GM23248 (cell line): ENCODE data around the gene SCAF1. TPM values are rescaled to one million over a fixed set of nuclear protein-coding genes. Genes with fewer than 3 reads are reported as not detected.

Source experiments
- DNase-seq: peaks from one replicate; pipeline ENCODE4 v3.0.0-alpha.2; 2015
- H2AFZ ChIP-seq: fragments of 200-600 bp; sonication (generic); 2 replicates; pipeline ENCODE4 v1.6.1; 2016; ENCODE audit warnings: antibody characterized with exemption
- H3F3A ChIP-seq: fragments of 200-600 bp; sonication (generic); 2 replicates; pipeline ENCODE4 v1.6.1; 2016; ENCODE audit warnings: mild to moderate bottlenecking, antibody characterized with exemption, mixed run types; ENCODE audit not compliant: insufficient read depth
- H3K27ac ChIP-seq: fragments of 200-600 bp; sonication (generic); 2 replicates; pipeline ENCODE4 v1.5.1; 2016; ENCODE audit warnings: mild to moderate bottlenecking
- H3K27me3 ChIP-seq: fragments of 200-600 bp; sonication (generic); replicated peaks from 2 replicates; pipeline ENCODE4 v1.6.1; 2016; ENCODE audit warnings: mild to moderate bottlenecking; ENCODE audit not compliant: insufficient read depth
- H3K36me3 ChIP-seq: fragments of 200-600 bp; sonication (generic); 2 replicates; pipeline ENCODE4 v1.6.1; 2016; ENCODE audit warnings: low read depth, mild to moderate bottlenecking
- H3K4me1 ChIP-seq: fragments of 200-600 bp; sonication (generic); 2 replicates; pipeline ENCODE4 v1.6.1; 2016; ENCODE audit warnings: mild to moderate bottlenecking; ENCODE audit not compliant: insufficient read depth
- H3K4me2 ChIP-seq: fragments of 200-600 bp; sonication (generic); one replicate; pipeline ENCODE4 v1.6.1; 2016; ENCODE audit warnings: mild to moderate bottlenecking; ENCODE audit not compliant: unreplicated experiment
- H3K4me3 ChIP-seq: fragments of 200-600 bp; sonication (generic); 2 replicates; pipeline ENCODE4 v1.5.1; 2016; ENCODE audit warnings: mild to moderate bottlenecking
- H3K79me2 ChIP-seq: fragments of 200-600 bp; sonication (generic); 2 replicates; pipeline ENCODE4 v1.6.1; 2016; ENCODE audit warnings: mild to moderate bottlenecking; ENCODE audit not compliant: insufficient read depth
- H3K9ac ChIP-seq: fragments of 200-600 bp; sonication (generic); 2 replicates; pipeline ENCODE4 v1.6.1; 2016; ENCODE audit warnings: mild to moderate bottlenecking
- H3K9me2 ChIP-seq: fragments of 200-600 bp; sonication (generic); 2 replicates; pipeline ENCODE4 v1.6.1; 2016; ENCODE audit warnings: mixed run types, mild to moderate bottlenecking, moderate library complexity; ENCODE audit not compliant: insufficient read depth
- H3K9me3 ChIP-seq: fragments of 200-600 bp; sonication (generic); one replicate; pipeline ENCODE4 v1.6.1; 2017; ENCODE audit warnings: low read depth
- H4K20me1 ChIP-seq: fragments of 200-600 bp; sonication (generic); 2 replicates; pipeline ENCODE4 v1.6.0; 2016; ENCODE audit not compliant: insufficient read depth
- EZH2 ChIP-seq: fragments of 200-600 bp; sonication (generic); IDR thresholded peaks from 2 replicates; pipeline ENCODE4 v1.6.1; 2018; ENCODE audit warnings: antibody characterized with exemption, mild to moderate bottlenecking; ENCODE audit not compliant: insufficient read depth, poor library complexity, severe bottlenecking
- EZH2phosphoT487 ChIP-seq: fragments of 200-600 bp; sonication (generic); IDR thresholded peaks from 2 replicates; pipeline ENCODE4 v1.6.1; 2018; ENCODE audit warnings: antibody characterized with exemption, moderate library complexity, mild to moderate bottlenecking, low read depth; ENCODE audit not compliant: insufficient read depth
- WGBS, 2 experiments: methylation state at CpG; one replicate each; pipeline ENCODE4 v1.1.6; 2015 to 2017; ENCODE audit warnings: low lambda C conversion rate in 2 of 2, low coverage in 1 of 2; ENCODE audit errors: missing lambda C conversion rate in 2 of 2; 5-methylcytosine and 5-hydroxymethylcytosine counted together
- in situ Hi-C: fragments of 300-500 bp; cut with MboI; formaldehyde crosslinking; loops from 2 replicates; pipeline ENCODE4 v1.15.0; 2020
- microRNA-seq: library from miRNA; unstranded; fragments of <30 nt; microRNA quantifications from one replicate; pipeline ENCODE4, GENCODE V29; 2016; ENCODE audit warnings: borderline number of aligned reads
- polyA plus RNA-seq: library from polyadenylated mRNA; unstranded; fragments of >200 nt; fragmentation: Nextera tagmentation; extraction: Ambion mirVana; gene quantifications from 2 replicates; pipeline ENCODE4 v1.2.1, GENCODE V29; 2016
- small RNA-seq: library from RNA; depleted of rRNA; stranded (forward); fragments of <200 nt; gene quantifications from one replicate; pipeline ENCODE3, GENCODE V24; 2014; ENCODE audit warnings: low read depth, low replicate concordance
- total RNA-seq: library from RNA; depleted of rRNA; stranded (reverse); fragments of >200 nt; shearing (Covaris generic); gene quantifications from 2 replicates; pipeline ENCODE4 v1.2.3, GENCODE V29; 2014; rRNA removed

Gene SCAF1
- total and polyA plus RNA-seq, 2 experiments from 2014 or later, result 8.5 to 18.6 TPM

- Histone ChIP-seq H3K9me3 (no peaks in the 10 kb centered on the region), H2AFZ (no peak overlapping the region), H3K4me3 (no peak overlapping the region), H3K27me3 (no peaks in the 10 kb centered on the region), H3K79me2 (no peaks in the 10 kb centered on the region), H3K9me2 (no peaks in the 10 kb centered on the region), H3K27ac (no peak overlapping the region), H3K9ac (no peak overlapping the region), H3F3A (no peaks in the 10 kb centered on the region), H3K4me2 (no peak overlapping the region), H3K4me1 (no peaks in the 10 kb centered on the region), H3K36me3 (no peaks in the 10 kb centered on the region), H4K20me1 (no peaks in the 10 kb centered on the region)
- TF ChIP-seq EZH2phosphoT487 (no peak), EZH2 (no peak)
- in situ Hi-C loops, result no loop called here
- no peak for DNase-seq
- 91 to 97% methylated on average over 5 of the region's 5 CpGs for WGBS, 2 experiments
Measured at GRCh38 chr19:49699364-49699763, 57.4 kb downstream of the SCAF1 start.

GRCh38 chr19:49700563-49700962 lies 58.6 kb downstream of the SCAF1 start:
- H3K4me2 ChIP-seq, result no peak overlapping the region
- no peak overlapping the region for H3K9ac ChIP-seq
- H3K79me2 ChIP-seq, result no peaks in the 10 kb centered on the region
- H3K27me3 ChIP-seq, result no peaks in the 10 kb centered on the region
- H2AFZ ChIP-seq, result no peak overlapping the region
- no peaks in the 10 kb centered on the region for H3K9me3 ChIP-seq
- no peaks in the 10 kb centered on the region for H3K9me2 ChIP-seq
- in situ Hi-C loops, result no loop called here
- H3K4me1 ChIP-seq, result no peaks in the 10 kb centered on the region
- H3K27ac ChIP-seq, result no peak overlapping the region
- H3F3A ChIP-seq, result no peaks in the 10 kb centered on the region
- TF ChIP-seq EZH2 (no peak), EZH2phosphoT487 (no peak)
- H3K4me3 ChIP-seq, result no peak overlapping the region
- no peaks in the 10 kb centered on the region for H3K36me3 ChIP-seq
- no peaks in the 10 kb centered on the region for H4K20me1 ChIP-seq
- 61 to 66% methylated on average over 11 of the region's 11 CpGs for WGBS, 2 experiments
- DNase-seq, result no peak

GRCh38 chr19:49701271-49701786 lies 59.3 kb downstream of the SCAF1 start:
- Histone ChIP-seq H3K9me2 (no peaks in the 10 kb centered on the region), H3K27ac (no peak overlapping the region), H3K36me3 (no peaks in the 10 kb centered on the region), H3K27me3 (no peaks in the 10 kb centered on the region), H3K4me1 (no peaks in the 10 kb centered on the region), H3K9ac (no peak overlapping the region), H3K4me3 (no peak overlapping the region), H3K79me2 (no peaks in the 10 kb centered on the region), H3K9me3 (no peaks in the 10 kb centered on the region), H3K4me2 (no peak overlapping the region), H3F3A (no peaks in the 10 kb centered on the region), H4K20me1 (no peaks in the 10 kb centered on the region), H2AFZ (no peak overlapping the region)
- in situ Hi-C loops, result no loop called here
- WGBS, 2 experiments, result 73 to 80% methylated on average over 6 to 40 of the region's 40 CpGs
- DNase-seq, result no peak
- TF ChIP-seq EZH2 (no peak), EZH2phosphoT487 (no peak)

DNA sequence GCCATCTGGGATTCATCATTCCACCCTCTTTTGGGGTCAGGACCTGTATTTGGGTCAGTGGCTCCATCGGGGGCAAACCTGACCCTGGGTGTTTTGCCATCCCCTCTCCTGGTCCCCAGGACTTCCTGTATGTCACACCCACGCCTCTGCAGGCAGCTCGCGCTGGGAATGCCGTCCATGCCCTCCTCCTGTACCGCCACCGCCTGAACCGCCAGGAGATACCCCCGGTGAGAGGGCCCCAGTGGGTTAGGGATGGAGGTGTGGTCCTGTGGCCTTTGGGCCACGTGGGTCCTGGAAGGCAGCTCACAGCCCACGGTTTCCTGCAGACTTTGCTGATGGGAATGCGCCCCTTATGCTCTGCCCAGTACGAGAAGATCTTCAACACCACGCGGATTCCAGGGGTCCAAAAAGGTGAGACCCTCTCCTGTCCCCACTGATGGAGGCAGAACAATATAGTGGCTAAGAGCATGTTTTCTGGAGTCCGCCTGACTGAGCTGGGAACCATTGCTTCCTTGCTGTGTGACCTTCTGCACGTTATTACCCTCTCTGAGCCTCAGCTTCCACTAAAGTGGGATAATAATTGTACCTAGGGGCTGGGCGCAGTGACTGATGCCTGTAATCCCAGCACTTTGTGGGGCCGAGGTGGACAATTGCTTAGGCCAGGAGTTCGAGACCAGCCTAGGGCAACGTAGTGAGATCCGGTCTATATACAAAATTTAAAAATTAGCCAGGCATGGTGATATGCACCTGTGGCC lies 63.1 kb downstream of the SCAF1 start:
- in situ Hi-C loops, result no loop called here
- H3K27me3 ChIP-seq, result no peaks in the 10 kb centered on the region
- H3K9me3 ChIP-seq, result no peaks in the 10 kb centered on the region
- 89 to 90% methylated on average over 20 to 22 of the region's 22 CpGs for WGBS, 2 experiments
- no peak overlapping the region for H3K4me2 ChIP-seq
- TF ChIP-seq EZH2 (no peak), EZH2phosphoT487 (no peak)
- no peak overlapping the region for H3K4me3 ChIP-seq
- no peaks in the 10 kb centered on the region for H3K36me3 ChIP-seq
- H3K27ac ChIP-seq, result no peak overlapping the region
- H3K9ac ChIP-seq, result no peak overlapping the region
- H4K20me1 ChIP-seq, result no peaks in the 10 kb centered on the region
- DNase-seq, result no peak
- H3K79me2 ChIP-seq, result no peaks in the 10 kb centered on the region
- no peaks in the 10 kb centered on the region for H3K4me1 ChIP-seq
- no peaks in the 10 kb centered on the region for H3K9me2 ChIP-seq
- H3F3A ChIP-seq, result no peaks in the 10 kb centered on the region
- H2AFZ ChIP-seq, result no peak overlapping the region

- 79 to 84% methylated on average over 16 of the region's 16 CpGs for WGBS, 2 experiments
Measured at GRCh38 chr19:49705919-49706318, 63.9 kb downstream of the SCAF1 start.

More at GRCh38 chr19:49705919-49706318, 63.9 kb downstream of the SCAF1 start:
- no peak overlapping the region for H3K27ac ChIP-seq
- TF ChIP-seq EZH2 (no peak), EZH2phosphoT487 (no peak)
- no peaks in the 10 kb centered on the region for H3K36me3 ChIP-seq
- no peaks in the 10 kb centered on the region for H3K27me3 ChIP-seq
- DNase-seq, result no peak
- H3K4me1 ChIP-seq, result no peaks in the 10 kb centered on the region
- no peak overlapping the region for H2AFZ ChIP-seq
- no peaks in the 10 kb centered on the region for H4K20me1 ChIP-seq
- no peak overlapping the region for H3K4me3 ChIP-seq
- H3K9me2 ChIP-seq, result no peaks in the 10 kb centered on the region
- H3K4me2 ChIP-seq, result no peak overlapping the region
- H3F3A ChIP-seq, result no peaks in the 10 kb centered on the region
- H3K9me3 ChIP-seq, result no peaks in the 10 kb centered on the region
- no peak overlapping the region for H3K9ac ChIP-seq
- in situ Hi-C loops, result no loop called here
- no peaks in the 10 kb centered on the region for H3K79me2 ChIP-seq

Small RNA genes within 50 kb of the gene (microRNA-seq; reads per million reads assigned to microRNA genes)
- not detected for gene MIR5088

Small RNA genes within 50 kb of the gene (small RNA-seq; reads per million reads assigned to genes)
- gene MIR5088, result not detected

Other genes with a start within 250 kb of the SCAF1 start
- gene PTH2, start 218.8 kb upstream of the SCAF1 start, total RNA-seq, result not detected in 2 replicates
- not detected in 2 replicates for gene PTH2, start 218.8 kb upstream of the SCAF1 start, polyA plus RNA-seq
- gene GFY, start 216.8 kb upstream of the SCAF1 start, total RNA-seq, result not detected in 2 replicates
- gene GFY, start 216.8 kb upstream of the SCAF1 start, polyA plus RNA-seq, result not detected in 2 replicates
- not detected in 2 replicates for gene SLC17A7, start 200.7 kb upstream of the SCAF1 start, total RNA-seq
- not detected in 2 replicates for gene SLC17A7, start 200.7 kb upstream of the SCAF1 start, polyA plus RNA-seq
- gene PIH1D1, start 190.4 kb upstream of the SCAF1 start, total RNA-seq, result 68.0 and 90.2 TPM in 2 replicates
- 73.5 and 79.9 TPM in 2 replicates for gene PIH1D1, start 190.4 kb upstream of the SCAF1 start, polyA plus RNA-seq
- gene ALDH16A1, start 189.0 kb upstream of the SCAF1 start, total RNA-seq, result 30.4 and 43.8 TPM in 2 replicates
- gene ALDH16A1, start 189.0 kb upstream of the SCAF1 start, polyA plus RNA-seq, result 9.0 and 9.4 TPM in 2 replicates
- gene FLT3LG, start 168.0 kb upstream of the SCAF1 start, total RNA-seq, result 1.3 and 1.6 TPM in 2 replicates
- 4.6 and 5.7 TPM in 2 replicates for gene FLT3LG, start 168.0 kb upstream of the SCAF1 start, polyA plus RNA-seq
- 1,590 and 2,272 TPM in 2 replicates for gene RPL13A, start 154.6 kb upstream of the SCAF1 start, total RNA-seq
- gene RPL13A, start 154.6 kb upstream of the SCAF1 start, polyA plus RNA-seq, result 893 and 894 TPM in 2 replicates
- 1,666 and 2,372 TPM in 2 replicates for gene RPS11, start 145.8 kb upstream of the SCAF1 start, total RNA-seq
- gene RPS11, start 145.8 kb upstream of the SCAF1 start, polyA plus RNA-seq, result 813 and 832 TPM in 2 replicates
- 65.4 and 75.3 TPM in 2 replicates for gene FCGRT, start 129.5 kb upstream of the SCAF1 start, total RNA-seq
- 89.9 and 98.4 TPM in 2 replicates for gene FCGRT, start 129.5 kb upstream of the SCAF1 start, polyA plus RNA-seq
- gene RCN3, start 114.2 kb upstream of the SCAF1 start, total RNA-seq, result 570 and 656 TPM in 2 replicates
- gene RCN3, start 114.2 kb upstream of the SCAF1 start, polyA plus RNA-seq, result 779 and 813 TPM in 2 replicates
- gene NOSIP, start 61.7 kb upstream of the SCAF1 start, total RNA-seq, result 46.0 and 53.2 TPM in 2 replicates
- gene NOSIP, start 61.7 kb upstream of the SCAF1 start, polyA plus RNA-seq, result 78.7 and 84.3 TPM in 2 replicates
- gene PRRG2, start 60.9 kb upstream of the SCAF1 start, total RNA-seq, result not detected in 2 replicates
- 0.13 and 0.18 TPM in 2 replicates for gene PRRG2, start 60.9 kb upstream of the SCAF1 start, polyA plus RNA-seq
- gene PRR12, start 51.0 kb upstream of the SCAF1 start, total RNA-seq, result 2.7 and 2.9 TPM in 2 replicates
- 0.85 and 0.86 TPM in 2 replicates for gene PRR12, start 51.0 kb upstream of the SCAF1 start, polyA plus RNA-seq
- 61.0 and 116 TPM in 2 replicates for gene RRAS, start 2.1 kb upstream of the SCAF1 start, total RNA-seq
- 337 and 347 TPM in 2 replicates for gene RRAS, start 2.1 kb upstream of the SCAF1 start, polyA plus RNA-seq
- 50.0 and 55.6 TPM in 2 replicates for gene IRF3, start 23.6 kb downstream of the SCAF1 start, total RNA-seq
- 28.6 and 28.8 TPM in 2 replicates for gene IRF3, start 23.6 kb downstream of the SCAF1 start, polyA plus RNA-seq
- gene BCL2L12, start 23.7 kb downstream of the SCAF1 start, total RNA-seq, result 4.3 and 9.5 TPM in 2 replicates
- gene BCL2L12, start 23.7 kb downstream of the SCAF1 start, polyA plus RNA-seq, result 16.6 and 16.7 TPM in 2 replicates
- gene PRMT1, start 35.1 kb downstream of the SCAF1 start, total RNA-seq, result 192 and 225 TPM in 2 replicates
- 164 and 173 TPM in 2 replicates for gene PRMT1, start 35.1 kb downstream of the SCAF1 start, polyA plus RNA-seq
- 0.25 TPM in 1 of 2 replicates, not detected in the other for gene ADM5, start 47.4 kb downstream of the SCAF1 start, total RNA-seq
- gene ADM5, start 47.4 kb downstream of the SCAF1 start, polyA plus RNA-seq, result 0.10 TPM in 1 of 2 replicates, not detected in the other
- 11.7 and 16.6 TPM in 2 replicates for gene CPT1C, start 48.9 kb downstream of the SCAF1 start, total RNA-seq
- 14.3 and 16.8 TPM in 2 replicates for gene CPT1C, start 48.9 kb downstream of the SCAF1 start, polyA plus RNA-seq
- gene TSKS, start 121.1 kb downstream of the SCAF1 start, total RNA-seq, result 0.38 and 2.1 TPM in 2 replicates
- gene TSKS, start 121.1 kb downstream of the SCAF1 start, polyA plus RNA-seq, result 0.31 and 0.93 TPM in 2 replicates
- 118 and 124 TPM in 2 replicates for gene AP2A1, start 124.8 kb downstream of the SCAF1 start, total RNA-seq
- gene AP2A1, start 124.8 kb downstream of the SCAF1 start, polyA plus RNA-seq, result 64.2 and 64.9 TPM in 2 replicates
- gene FUZ, start 171.1 kb downstream of the SCAF1 start, total RNA-seq, result 17.7 and 21.1 TPM in 2 replicates
- gene FUZ, start 171.1 kb downstream of the SCAF1 start, polyA plus RNA-seq, result 11.7 and 15.1 TPM in 2 replicates
- 21.8 and 24.2 TPM in 2 replicates for gene MED25, start 176.1 kb downstream of the SCAF1 start, total RNA-seq
- 17.4 and 21.9 TPM in 2 replicates for gene MED25, start 176.1 kb downstream of the SCAF1 start, polyA plus RNA-seq
- gene PTOV1, start 208.9 kb downstream of the SCAF1 start, total RNA-seq, result 53.1 and 88.0 TPM in 2 replicates
- gene PTOV1, start 208.9 kb downstream of the SCAF1 start, polyA plus RNA-seq, result 88.9 and 91.7 TPM in 2 replicates
- 31.5 and 35.9 TPM in 2 replicates for gene PNKP, start 225.4 kb downstream of the SCAF1 start, total RNA-seq
- 32.7 and 42.2 TPM in 2 replicates for gene PNKP, start 225.4 kb downstream of the SCAF1 start, polyA plus RNA-seq
- gene AKT1S1, start 235.1 kb downstream of the SCAF1 start, total RNA-seq, result 11.6 and 17.3 TPM in 2 replicates
- 60.4 and 65.2 TPM in 2 replicates for gene AKT1S1, start 235.1 kb downstream of the SCAF1 start, polyA plus RNA-seq
- 6.3 and 6.6 TPM in 2 replicates for gene TBC1D17, start 235.5 kb downstream of the SCAF1 start, total RNA-seq
- gene TBC1D17, start 235.5 kb downstream of the SCAF1 start, polyA plus RNA-seq, result 32.4 and 33.0 TPM in 2 replicates